H1 (cell line): Measurements from ENCODE around the gene UBE2F. TPM values are rescaled to one million over a fixed set of nuclear protein-coding genes. Genes with fewer than 3 reads are reported as not detected.

Source experiments
- CHD7 ChIP-seq: fragments of 300-600 bp; sonication (generic); IDR thresholded peaks from 2 replicates; pipeline ENCODE4 v1.7.1; 2012; ENCODE audit warnings: low read length, moderate library complexity, mild to moderate bottlenecking, inconsistent platforms; ENCODE audit not compliant: insufficient replicate concordance
- CTCF ChIP-seq, 3 experiments: IDR thresholded peaks; 1 replicate in 2 of 3; 2 replicates in 1 of 3; pipeline versions ENCODE4 v1.5.1 to v1.6.1; 2011; ENCODE audit warnings: low read length in 3 of 3, mild to moderate bottlenecking in 3 of 3, inconsistent platforms in 2 of 3, low read depth in 1 of 3, moderate library complexity in 1 of 3; ENCODE audit not compliant: insufficient read depth in 1 of 3; ENCODE audit errors: control extremely low read depth in 1 of 3
- PHF8 ChIP-seq: fragments of 200-600 bp; sonication (generic); conservative IDR thresholded peaks from 2 replicates; pipeline ENCODE4 v1.7.1; 2012; ENCODE audit warnings: low read depth, mild to moderate bottlenecking, inconsistent platforms, low read length, moderate library complexity
- polyA plus RNA-seq, 7 experiments: library from polyadenylated mRNA; depleted of rRNA in 3 of 7; stranded (reverse) in 5 of 7; unstranded in 2 of 7; fragments of >200 nt in 5 of 7; fragments of 200-250 nt in 2 of 7; gene quantifications; 1 replicate in 5 of 7; 2 replicates in 1 of 7; 4 replicates in 1 of 7; pipeline versions ENCODE4 v1.2.1 to v1.2.3, GENCODE V29; 2011 to 2013; ENCODE audit warnings: missing spikeins in 2 of 7, mixed read lengths in 2 of 7
- total RNA-seq: library from RNA; stranded (reverse); fragmentation: NEBNext Ultra II Directional; extraction: Animal tissue kit (Norgen Biotek cat#: 25700); gene quantifications from 2 replicates; pipeline ENCODE4 v1.2.1, GENCODE V29; 2021

UBE2F gene
- total and polyA plus RNA-seq, 2 of the 8 experiments (the other 6 are each of a cell fraction or from before 2014, with no cell fraction given) = 43.3 to 59.8 TPM

- TF ChIP-seq CHD7 (no peak), PHF8 (no peak), CTCF (IDR thresholded peaks at IDR 0.05; ENCODE audit: control extremely low read depth in 1 of 3, insufficient read depth in 1 of 3, low read depth in 1 of 3, low read length in 3 of 3) (no peak)
- TF ChIP-seq, all 59 proteins: peak for 0
Measured at GRCh38 chr2:238010572-238010971, 43.8 kb downstream of the UBE2F start (continued).
